ENCODE results near the gene SIN3A. TPM values are rescaled to one million over a fixed set of nuclear protein-coding genes. Genes with fewer than 3 reads are reported as not detected.

The SIN3A gene
- total and polyA plus RNA-seq, 2 donors from 2014 or later: 9.2 to 74.3 TPM

- no peak for TF ChIP-seq CTCF (IDR thresholded peaks at IDR 0.05; ENCODE audit: borderline replicate concordance, extremely low read depth, insufficient read depth)
- peak in 1 of 5 donors; percentile 40 for DNase-seq
- intact Hi-C loops (cut with DNase I): no loop called here
- no peaks in the 10 kb centered on the region for H3K9me3 ChIP-seq (ENCODE audit: control insufficient read depth in 2 of 3, insufficient read depth in 1 of 3, low read length in 3 of 3)
- no peaks in the 10 kb centered on the region for H3K36me3 ChIP-seq (ENCODE audit: control insufficient read depth in 2 of 3, insufficient read depth in 3 of 3, low read length in 3 of 3)
- H3K9ac ChIP-seq (ENCODE audit: low read length in 3 of 3): no peak overlapping the region
- no peaks in the 10 kb centered on the region for H3K4me1 ChIP-seq (ENCODE audit: control insufficient read depth in 2 of 3, insufficient read depth in 2 of 3, low read depth in 1 of 3, low read length in 3 of 3)
- no peak for FAIRE-seq
- no peak overlapping the region for H3K4me3 ChIP-seq (ENCODE audit: low read length in 3 of 3)
- no peaks in the 10 kb centered on the region for H3K27me3 ChIP-seq (ENCODE audit: control insufficient read depth, insufficient read depth, low read length)
- H3K27ac ChIP-seq (ENCODE audit: low read depth in 2 of 2, low read length in 2 of 2): no peak overlapping the region
Observed at GRCh38 chr15:75328493-75329314, 122.8 kb downstream of the SIN3A start.

GRCh38 chr15:75327491-75327890 lies 124.0 kb downstream of the SIN3A start:
- no peaks in the 10 kb centered on the region for H3K9me3 ChIP-seq (ENCODE audit: control insufficient read depth in 2 of 3, insufficient read depth in 1 of 3, low read length in 3 of 3)
- H3K36me3 ChIP-seq (ENCODE audit: control insufficient read depth in 2 of 3, insufficient read depth in 3 of 3, low read length in 3 of 3): no peaks in the 10 kb centered on the region
- intact Hi-C loops (cut with DNase I): no loop called here
- TF ChIP-seq CTCF (IDR thresholded peaks at IDR 0.05; ENCODE audit: borderline replicate concordance, extremely low read depth, insufficient read depth): no peak
- no peaks in the 10 kb centered on the region for H3K27me3 ChIP-seq (ENCODE audit: control insufficient read depth, insufficient read depth, low read length)
- no peak overlapping the region for H3K27ac ChIP-seq (ENCODE audit: low read depth in 2 of 2, low read length in 2 of 2)
- DNase-seq (peak in 1 of 5 donors; percentile 35), FAIRE-seq (no peak)
- no peaks in the 10 kb centered on the region for H3K4me1 ChIP-seq (ENCODE audit: control insufficient read depth in 2 of 3, insufficient read depth in 2 of 3, low read depth in 1 of 3, low read length in 3 of 3)
- no peak overlapping the region for H3K4me3 ChIP-seq (ENCODE audit: low read length in 3 of 3)
- no peak overlapping the region for H3K9ac ChIP-seq (ENCODE audit: low read length in 3 of 3)

- TF ChIP-seq CTCF (IDR thresholded peaks at IDR 0.05; ENCODE audit: borderline replicate concordance, extremely low read depth, insufficient read depth): no peak
- DNase-seq (peak in 1 of 5 donors; percentile 64), FAIRE-seq (no peak)
- Histone ChIP-seq H3K27me3 (ENCODE audit: control insufficient read depth, insufficient read depth, low read length) (no peaks in the 10 kb centered on the region), H3K9ac (ENCODE audit: low read length in 3 of 3) (no peak overlapping the region), H3K4me1 (ENCODE audit: control insufficient read depth in 2 of 3, insufficient read depth in 2 of 3, low read depth in 1 of 3, low read length in 3 of 3) (no peaks in the 10 kb centered on the region), H3K36me3 (ENCODE audit: control insufficient read depth in 2 of 3, insufficient read depth in 3 of 3, low read length in 3 of 3) (no peaks in the 10 kb centered on the region), H3K4me3 (ENCODE audit: low read length in 3 of 3) (no peak overlapping the region), H3K9me3 (ENCODE audit: control insufficient read depth in 2 of 3, insufficient read depth in 1 of 3, low read length in 3 of 3) (no peaks in the 10 kb centered on the region), H3K27ac (ENCODE audit: low read depth in 2 of 2, low read length in 2 of 2) (no peak overlapping the region)
- intact Hi-C loops (cut with DNase I): no loop called here
Observed at GRCh38 chr15:75327005-75327404, 124.5 kb downstream of the SIN3A start.
